CD14-positive monocyte (primary cell): ENCODE data around the gene LIPG. TPM values are rescaled to one million over a fixed set of nuclear protein-coding genes. Genes with fewer than 3 reads are reported as not detected.

ENCODE experiments used
- DNase-seq, 3 donors: peaks; one replicate each; pipeline ENCODE4 v3.0.0-alpha.2; 2011 to 2022
- H2AFZ ChIP-seq: 2 replicates; pipeline ENCODE4 v1.6.0; 2012; ENCODE audit warnings: mild to moderate bottlenecking, low read depth, low read length, inconsistent platforms; ENCODE audit not compliant: insufficient read depth, poor library complexity, severe bottlenecking
- H3K27ac ChIP-seq, 2 donors: 1 replicate in 1 of 2; 2 replicates in 1 of 2; pipeline ENCODE4 v1.5.1; 2012 to 2013; ENCODE audit warnings: low read length in 2 of 2, control low read depth in 1 of 2, inconsistent platforms in 1 of 2, low read depth in 1 of 2, mild to moderate bottlenecking in 1 of 2
- H3K27me3 ChIP-seq, 2 donors: one replicate each; pipeline versions ENCODE4 v1.6.0 to v1.6.1; 2011 to 2013; ENCODE audit warnings: low read length in 2 of 2; ENCODE audit not compliant: control insufficient read depth in 2 of 2, insufficient read depth in 2 of 2
- H3K36me3 ChIP-seq, 2 donors: replicated peaks in 1 of 2; 1 replicate in 1 of 2; 2 replicates in 1 of 2; pipeline versions ENCODE4 v1.5.1 to v1.6.1; 2012 to 2013; ENCODE audit warnings: low read length in 2 of 2, control low read depth in 1 of 2, inconsistent platforms in 1 of 2, mild to moderate bottlenecking in 1 of 2; ENCODE audit not compliant: insufficient read depth in 2 of 2, control insufficient read depth in 1 of 2
- H3K4me1 ChIP-seq, 2 donors: 1 replicate in 1 of 2; 2 replicates in 1 of 2; pipeline versions ENCODE4 v1.5.1 to v1.6.1; 2012 to 2013; ENCODE audit warnings: low read length in 2 of 2, control low read depth in 1 of 2, inconsistent platforms in 1 of 2, mild to moderate bottlenecking in 1 of 2, moderate library complexity in 1 of 2; ENCODE audit not compliant: insufficient read depth in 2 of 2, control insufficient read depth in 1 of 2
- H3K4me2 ChIP-seq: replicated peaks from 2 replicates; pipeline ENCODE3; 2012; ENCODE audit warnings: low read length, moderate library complexity, mild to moderate bottlenecking; ENCODE audit not compliant: poor library complexity, severe bottlenecking; ENCODE audit errors: extremely low read depth
- H3K4me3 ChIP-seq, 3 experiments: fragments of 200-600 bp in 1 of 3; sonication (generic) in 1 of 3; replicated peaks in 1 of 3; 1 replicate in 2 of 3; 2 replicates in 1 of 3; pipeline ENCODE4 v1.5.1; 2011 to 2013; ENCODE audit warnings: low read length in 3 of 3, mild to moderate bottlenecking in 3 of 3, control low read depth in 2 of 3, low read depth in 2 of 3, inconsistent platforms in 1 of 3, moderate library complexity in 1 of 3
- H3K79me2 ChIP-seq: 2 replicates; pipeline ENCODE4 v1.6.0; 2012; ENCODE audit warnings: mild to moderate bottlenecking, control low read depth, inconsistent platforms, low read length, moderate library complexity; ENCODE audit not compliant: insufficient read depth
- H3K9ac ChIP-seq: 2 replicates; pipeline ENCODE4 v1.6.0; 2017; ENCODE audit warnings: low read length, mild to moderate bottlenecking; ENCODE audit not compliant: insufficient read depth, poor library complexity, severe bottlenecking
- H3K9me3 ChIP-seq, 2 donors: replicated peaks in 1 of 2; 1 replicate in 1 of 2; 2 replicates in 1 of 2; pipeline versions ENCODE4 v1.5.1 to v1.6.1; 2012 to 2013; ENCODE audit warnings: low read length in 2 of 2, control low read depth in 1 of 2; ENCODE audit not compliant: control insufficient read depth in 1 of 2, insufficient read depth in 1 of 2
- H4K20me1 ChIP-seq: 2 replicates; pipeline ENCODE4 v1.6.0; 2012; ENCODE audit warnings: mild to moderate bottlenecking, low read length, control low read depth, moderate library complexity; ENCODE audit not compliant: insufficient read depth
- H3K27ac Mint-ChIP-seq, 7 donors: one replicate each; pipeline ENCODE4 v1.8.0; 2020; ENCODE audit warnings: mild to moderate bottlenecking in 7 of 7, mixed read lengths in 7 of 7, moderate library complexity in 6 of 7, inconsistent platforms in 2 of 7
- H3K27me3 Mint-ChIP-seq, 3 donors: one replicate each; pipeline ENCODE4 v1.8.0; 2021 to 2022; ENCODE audit warnings: low read depth in 3 of 3, mild to moderate bottlenecking in 3 of 3, mixed read lengths in 3 of 3, moderate library complexity in 3 of 3, inconsistent platforms in 1 of 3
- H3K36me3 Mint-ChIP-seq, 2 donors: one replicate each; pipeline ENCODE4 v1.8.0; 2020; ENCODE audit warnings: mixed read lengths in 2 of 2, inconsistent platforms in 1 of 2, mild to moderate bottlenecking in 1 of 2
- H3K4me1 Mint-ChIP-seq: one replicate; pipeline ENCODE4 v1.8.0; 2020; ENCODE audit warnings: mild to moderate bottlenecking, mixed read lengths
- H3K4me3 Mint-ChIP-seq, 2 donors: one replicate each; pipeline ENCODE4 v1.8.0; 2020; ENCODE audit warnings: mild to moderate bottlenecking in 2 of 2, mixed read lengths in 2 of 2, moderate library complexity in 1 of 2
- H3K9me3 Mint-ChIP-seq, 7 donors: one replicate each; pipeline ENCODE4 v1.8.0; 2020 to 2022; ENCODE audit warnings: mixed read lengths in 7 of 7, mild to moderate bottlenecking in 6 of 7, moderate library complexity in 6 of 7, inconsistent platforms in 2 of 7
- WGBS: methylation state at CpG from one replicate; pipeline ENCODE4 v1.1.5; 2013; ENCODE audit warnings: missing lambda C conversion rate; ENCODE audit not compliant: insufficient coverage; 5-methylcytosine and 5-hydroxymethylcytosine counted together
- intact Hi-C, 2 donors: fragments of 100-400 bp; cut with micrococcal nuclease; formaldehyde crosslinking; loops; one replicate each; pipeline versions ENCODE4 v1.15.0 to v1.15.1; 2023
- polyA plus RNA-seq, 3 donors: library from polyadenylated mRNA; depleted of rRNA in 1 of 3; unstranded in 2 of 3; stranded (reverse) in 1 of 3; fragments of 300-500 nt in 2 of 3; fragments of >200 nt in 1 of 3; fragmentation: Illumina TruSeq in 2 of 3; gene quantifications; 1 replicate in 2 of 3; 2 replicates in 1 of 3; pipeline ENCODE4 v1.2.3, GENCODE V29; 2012 to 2021
- TF ChIP-seq, protein P1 (sequence below): fragments of 200-600 bp; IDR thresholded peaks from one replicate; pipeline ENCODE4 v1.8.0; 2022; ENCODE audit warnings: antibody characterized with exemption, mild to moderate bottlenecking

LIPG gene
- polyA plus RNA-seq, 3 donors = not detected

DNA sequence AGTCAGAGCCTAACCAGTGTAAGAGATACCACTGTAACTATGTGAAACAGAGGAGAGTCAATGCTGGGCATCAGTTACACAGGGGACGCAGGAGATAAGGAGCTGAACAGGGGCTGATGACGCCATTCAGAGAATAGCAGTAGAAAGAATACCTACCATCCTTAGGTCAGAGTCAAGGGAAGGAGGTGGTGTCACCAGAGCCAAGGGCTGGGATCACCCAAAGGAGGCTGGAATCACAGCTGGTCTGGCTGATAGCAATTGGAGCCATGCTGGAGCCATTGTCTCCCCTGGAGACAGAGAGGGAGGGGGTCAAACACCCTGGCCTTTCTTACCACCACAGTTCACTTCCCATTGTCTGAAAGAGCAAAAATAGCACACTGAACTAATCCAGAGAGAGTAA is 37.5 kb upstream of the LIPG start:
- Mint-ChIP-seq H3K4me1 (no peaks in the 10 kb centered on the region), H3K36me3 (no peaks in the 10 kb centered on the region), H3K27ac (peak overlapping the region in 1 of 7 donors; percentile 6), H3K27me3 (peaks cover 3 to 5% (median 3%) of the 10 kb centered on the region in 3 donors), H3K4me3 (no peak overlapping the region), H3K9me3 (no peaks in the 10 kb centered on the region)
- Histone ChIP-seq H3K79me2 (no peaks in the 10 kb centered on the region), H3K9ac (no peak overlapping the region), H3K27ac (no peak overlapping the region), H4K20me1 (no peaks in the 10 kb centered on the region), H3K4me2 (no peak overlapping the region), H3K36me3 (no peaks in the 10 kb centered on the region), H3K9me3 (no peaks in the 10 kb centered on the region), H3K4me3 (no peak overlapping the region), H2AFZ (no peak overlapping the region), H3K4me1 (no peaks in the 10 kb centered on the region), H3K27me3 (no peaks in the 10 kb centered on the region)
- intact Hi-C loops = no loop called here
- TF ChIP-seq, protein P1, sequence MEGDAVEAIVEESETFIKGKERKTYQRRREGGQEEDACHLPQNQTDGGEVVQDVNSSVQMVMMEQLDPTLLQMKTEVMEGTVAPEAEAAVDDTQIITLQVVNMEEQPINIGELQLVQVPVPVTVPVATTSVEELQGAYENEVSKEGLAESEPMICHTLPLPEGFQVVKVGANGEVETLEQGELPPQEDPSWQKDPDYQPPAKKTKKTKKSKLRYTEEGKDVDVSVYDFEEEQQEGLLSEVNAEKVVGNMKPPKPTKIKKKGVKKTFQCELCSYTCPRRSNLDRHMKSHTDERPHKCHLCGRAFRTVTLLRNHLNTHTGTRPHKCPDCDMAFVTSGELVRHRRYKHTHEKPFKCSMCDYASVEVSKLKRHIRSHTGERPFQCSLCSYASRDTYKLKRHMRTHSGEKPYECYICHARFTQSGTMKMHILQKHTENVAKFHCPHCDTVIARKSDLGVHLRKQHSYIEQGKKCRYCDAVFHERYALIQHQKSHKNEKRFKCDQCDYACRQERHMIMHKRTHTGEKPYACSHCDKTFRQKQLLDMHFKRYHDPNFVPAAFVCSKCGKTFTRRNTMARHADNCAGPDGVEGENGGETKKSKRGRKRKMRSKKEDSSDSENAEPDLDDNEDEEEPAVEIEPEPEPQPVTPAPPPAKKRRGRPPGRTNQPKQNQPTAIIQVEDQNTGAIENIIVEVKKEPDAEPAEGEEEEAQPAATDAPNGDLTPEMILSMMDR = no peak
- WGBS = 100% methylated on average over 1 of the region's 2 CpGs
- DNase-seq = no peak

DNA sequence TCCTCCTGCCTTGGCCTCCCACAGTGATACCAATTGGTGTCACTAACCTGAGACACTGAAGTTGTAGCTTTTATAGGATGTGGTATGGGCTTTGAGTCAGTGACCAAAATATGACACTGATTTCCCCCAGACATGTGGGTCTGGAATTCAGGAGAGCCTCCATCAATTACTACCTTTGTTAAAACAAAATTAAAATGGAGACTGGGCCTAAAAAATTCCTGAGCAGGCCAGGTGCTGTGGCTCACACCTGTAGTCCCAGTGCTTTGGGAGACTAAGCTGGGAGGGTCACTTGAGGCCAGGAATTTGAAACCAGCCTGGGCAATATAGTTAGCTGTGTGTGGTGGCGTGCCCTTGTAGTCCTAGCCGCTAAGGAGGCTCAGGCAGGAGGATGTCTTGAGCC is 36.9 kb upstream of the LIPG start:
- intact Hi-C loops = no loop called here
- no peaks in the 10 kb centered on the region for H3K4me1 ChIP-seq
- no peaks in the 10 kb centered on the region for H3K9me3 ChIP-seq
- H3K9ac ChIP-seq = no peak overlapping the region
- H3K36me3 Mint-ChIP-seq = no peaks in the 10 kb centered on the region
- WGBS = no CpG with 5 or more reads among the region's 2 CpGs
- H3K4me3 ChIP-seq = no peak overlapping the region
- no peaks in the 10 kb centered on the region for H4K20me1 ChIP-seq
- no peaks in the 10 kb centered on the region for H3K36me3 ChIP-seq
- H3K27ac ChIP-seq = no peak overlapping the region
- no peak overlapping the region for H3K27ac Mint-ChIP-seq
- TF ChIP-seq, protein P1 = no peak
- H3K4me3 Mint-ChIP-seq = no peak overlapping the region
- H3K4me1 Mint-ChIP-seq = no peaks in the 10 kb centered on the region
- H3K27me3 Mint-ChIP-seq = peaks cover 3 to 6% (median 4%) of the 10 kb centered on the region in 3 donors
- no peaks in the 10 kb centered on the region for H3K9me3 Mint-ChIP-seq
- H3K4me2 ChIP-seq = no peak overlapping the region
- DNase-seq = no peak
- H3K27me3 ChIP-seq = no peaks in the 10 kb centered on the region
- no peak overlapping the region for H2AFZ ChIP-seq
- H3K79me2 ChIP-seq = no peaks in the 10 kb centered on the region
